Panc1 (cell line): ENCODE results near the gene LRIG2.

Experiments
- CTCF ChIP-seq: fragments of 450-650 bp; IDR thresholded peaks from 2 replicates; pipeline ENCODE4 v1.5.1; 2017; ENCODE audit warnings: mild to moderate bottlenecking
- POLR2AphosphoS5 ChIP-seq: IDR thresholded peaks from 2 replicates; pipeline ENCODE4 v1.6.1; 2012; ENCODE audit warnings: mild to moderate bottlenecking, low read depth, low read length, moderate library complexity
- REST ChIP-seq, 2 experiments: IDR thresholded peaks; 2 replicates each; pipeline ENCODE4 v1.6.1; 2011 to 2012; ENCODE audit warnings: low read depth in 2 of 2, control low read depth in 1 of 2, low read length in 1 of 2, mild to moderate bottlenecking in 1 of 2, moderate library complexity in 1 of 2; ENCODE audit not compliant: insufficient read depth in 1 of 2
- SIN3A ChIP-seq: IDR thresholded peaks from 2 replicates; pipeline ENCODE4 v1.6.1; 2012; ENCODE audit warnings: low read depth, mild to moderate bottlenecking, low read length, moderate library complexity, borderline replicate concordance; ENCODE audit not compliant: insufficient read depth

- no peak for TF ChIP-seq REST (IDR thresholded peaks at IDR 0.05; ENCODE audit: insufficient read depth in 1 of 2, low read depth in 2 of 2, low read length in 1 of 2)
- TF ChIP-seq CTCF: no peak
- TF ChIP-seq SIN3A: no peak
- no peak for TF ChIP-seq POLR2AphosphoS5
Measured at GRCh38 chr1:113135460-113135859, 62.5 kb downstream of the LRIG2 start.
